SK-N-SH (cell line): ENCODE results near the gene PSEN2. TPM values are rescaled to one million over a fixed set of nuclear protein-coding genes. Genes with fewer than 3 reads are reported as not detected.

ENCODE experiments used
- CTCF ChIA-PET: fragments of 300-600, 350-600 bp; formaldehyde crosslinking; extraction: SDS; loops from one replicate; lab custom pipeline; 2021; lab: Yijun Ruan, JAX
- POLR2A ChIA-PET: fragments of 350-600 bp; sonication (Branson Sonifier 250); formaldehyde crosslinking; extraction: SDS; loops from one replicate; lab custom pipeline; 2020; ENCODE audit warnings: antibody characterized with exemption, inconsistent platforms; lab: Yijun Ruan, JAX
- DNase-seq: peaks from one replicate; pipeline ENCODE4 v3.0.0; 2012
- H2AFZ ChIP-seq: fragments of 200-600 bp; sonication (generic); 2 replicates; pipeline ENCODE4 v1.8.1; 2016; ENCODE audit warnings: antibody characterized with exemption, mild to moderate bottlenecking, low read depth
- H3F3A ChIP-seq: fragments of 200-600 bp; sonication (generic); replicated peaks from 2 replicates; pipeline ENCODE3; 2016; ENCODE audit warnings: antibody characterized with exemption, mild to moderate bottlenecking; ENCODE audit not compliant: insufficient read depth
- H3K27ac ChIP-seq, 2 experiments: fragments of 200-500 bp in 1 of 2; fragments of 200-600 bp in 1 of 2; sonication (Bioruptor generic) in 1 of 2; sonication (generic), shearing (Covaris generic) in 1 of 2; 2 replicates each; pipeline versions ENCODE4 v1.5.1 to v1.6.1; 2014 to 2016; ENCODE audit warnings: low read depth in 2 of 2, inconsistent platforms in 1 of 2, low read length in 1 of 2, mild to moderate bottlenecking in 1 of 2, mixed read lengths in 1 of 2
- H3K27me3 ChIP-seq: fragments of 200-600 bp; sonication (generic), shearing (Covaris generic); 2 replicates; pipeline ENCODE4 v1.6.1; 2016; ENCODE audit warnings: mixed run types; ENCODE audit not compliant: insufficient read depth
- H3K36me3 ChIP-seq, 2 experiments: fragments of 200-500 bp in 1 of 2; fragments of 200-600 bp in 1 of 2; sonication (Bioruptor generic) in 1 of 2; sonication (generic) in 1 of 2; replicated peaks in 1 of 2; 2 replicates each; pipeline versions ENCODE3 to v1.5.1; 2014 to 2016; ENCODE audit warnings: low read length in 1 of 2, mild to moderate bottlenecking in 1 of 2; ENCODE audit not compliant: insufficient read depth in 2 of 2, control insufficient read depth in 1 of 2
- H3K4me1 ChIP-seq, 2 experiments: fragments of 200-500 bp in 1 of 2; fragments of 200-600 bp in 1 of 2; sonication (Bioruptor generic) in 1 of 2; sonication (generic), shearing (Covaris generic) in 1 of 2; 2 replicates each; pipeline versions ENCODE4 v1.5.1 to v1.6.1; 2014 to 2016; ENCODE audit warnings: low read depth in 1 of 2, low read length in 1 of 2, mixed run types in 1 of 2; ENCODE audit not compliant: insufficient read depth in 2 of 2, control insufficient read depth in 1 of 2
- H3K4me2 ChIP-seq: fragments of 200-600 bp; sonication (generic), shearing (Covaris generic); 2 replicates; pipeline ENCODE4 v1.6.1; 2017; ENCODE audit warnings: mixed run types
- H3K4me3 ChIP-seq, 2 experiments: fragments of 200-500 bp in 1 of 2; fragments of 200-600 bp in 1 of 2; sonication (Bioruptor generic) in 1 of 2; sonication (generic), shearing (Covaris generic) in 1 of 2; 2 replicates each; pipeline versions ENCODE4 v1.5.1 to v1.8.1; 2014 to 2016; ENCODE audit warnings: low read depth in 2 of 2, inconsistent platforms in 1 of 2, low read length in 1 of 2, mild to moderate bottlenecking in 1 of 2, mixed read lengths in 1 of 2, moderate library complexity in 1 of 2
- H3K79me2 ChIP-seq: fragments of 200-600 bp; sonication (generic); 2 replicates; pipeline ENCODE4 v1.8.1; 2017; ENCODE audit warnings: mild to moderate bottlenecking; ENCODE audit not compliant: insufficient read depth
- H3K9ac ChIP-seq: fragments of 200-600 bp; sonication (generic); 2 replicates; pipeline ENCODE4 v1.6.1; 2017; ENCODE audit warnings: mixed run types
- H3K9me2 ChIP-seq: fragments of 200-600 bp; sonication (generic); 2 replicates; pipeline ENCODE4 v1.6.1; 2017; ENCODE audit warnings: mixed run types
- H3K9me3 ChIP-seq: fragments of 200-600 bp; sonication (generic); 2 replicates; pipeline ENCODE4 v1.6.1; 2017; ENCODE audit warnings: mixed run types, mild to moderate bottlenecking, moderate library complexity
- H4K20me1 ChIP-seq: fragments of 200-600 bp; sonication (generic); 2 replicates; pipeline ENCODE4 v1.6.1; 2017; ENCODE audit warnings: mild to moderate bottlenecking, mixed run types; ENCODE audit not compliant: insufficient read depth
- EP300 ChIP-seq, 2 experiments: IDR thresholded peaks; 2 replicates each; pipeline versions ENCODE4 v1.4.0 to v1.6.1; 2012; ENCODE audit warnings: borderline replicate concordance in 1 of 2, low read depth in 1 of 2, low read length in 1 of 2
- EZH2phosphoT487 ChIP-seq: fragments of 200-600 bp; sonication (generic); IDR thresholded peaks from 2 replicates; pipeline ENCODE4 v1.6.1; 2017; ENCODE audit warnings: low read depth, mixed run types, mild to moderate bottlenecking, antibody characterized with exemption, moderate library complexity, borderline replicate concordance
- FOXJ3 ChIP-seq: sonication (generic); formaldehyde crosslinking; IDR thresholded peaks from 2 replicates; pipeline ENCODE4 v1.5.1; 2020; ENCODE audit warnings: mild to moderate bottlenecking, missing genetic modification reagents
- GATA2 ChIP-seq: sonication (generic); formaldehyde crosslinking; IDR thresholded peaks from 2 replicates; pipeline ENCODE4 v1.5.0; 2020; ENCODE audit warnings: mild to moderate bottlenecking, missing genetic modification reagents
- JUND ChIP-seq: IDR thresholded peaks from 2 replicates; pipeline ENCODE4 v1.4.0; 2012
- MEF2A ChIP-seq: IDR thresholded peaks from 2 replicates; pipeline ENCODE4 v1.4.0; 2012; ENCODE audit warnings: low read depth, borderline replicate concordance
- NFIC ChIP-seq: IDR thresholded peaks from 2 replicates; pipeline ENCODE4 v1.4.0; 2012; ENCODE audit warnings: borderline replicate concordance
- POLR2AphosphoS5 ChIP-seq: IDR thresholded peaks from 2 replicates; pipeline ENCODE4 v1.6.1; 2012; ENCODE audit warnings: low read depth, low read length
- RCOR1 ChIP-seq: fragments of 150-350 bp; IDR thresholded peaks from 2 replicates; pipeline ENCODE4 v1.6.1; 2017; ENCODE audit warnings: antibody characterized with exemption, low read length
- RXRA ChIP-seq: IDR thresholded peaks from 2 replicates; pipeline ENCODE4 v1.4.0; 2012; ENCODE audit warnings: low read depth, mild to moderate bottlenecking, borderline replicate concordance
- SIN3A ChIP-seq: IDR thresholded peaks from 2 replicates; pipeline ENCODE4 v1.6.1; 2012; ENCODE audit warnings: low read depth, mild to moderate bottlenecking, low read length, moderate library complexity, borderline replicate concordance
- SMC3 ChIP-seq: IDR thresholded peaks from 2 replicates; pipeline ENCODE4 v1.6.1; 2012; ENCODE audit warnings: low read depth, low read length, improper control_type of control experiment
- TEAD4 ChIP-seq: IDR thresholded peaks from 2 replicates; pipeline ENCODE4 v1.4.0; 2012; ENCODE audit warnings: mild to moderate bottlenecking, borderline replicate concordance; ENCODE audit not compliant: insufficient read depth
- YY1 ChIP-seq: IDR thresholded peaks from 2 replicates; pipeline ENCODE4 v1.4.0; 2012; ENCODE audit warnings: low read depth, mild to moderate bottlenecking
- WGBS: methylation state at CpG from one replicate; pipeline ENCODE4 v1.1.6; 2017; ENCODE audit warnings: low lambda C conversion rate; 5-methylcytosine and 5-hydroxymethylcytosine counted together
- polyA plus RNA-seq, 3 experiments: library from polyadenylated mRNA; depleted of rRNA; stranded (reverse); fragments of >200 nt; gene quantifications; 2 replicates each; pipeline ENCODE4 v1.2.3, GENCODE V29; 2012
- TF ChIP-seq, protein P1 (sequence below): IDR thresholded peaks from 2 replicates; pipeline ENCODE4 v1.4.0; 2012; ENCODE audit warnings: low read depth, borderline replicate concordance
- TF ChIP-seq, protein P2 (sequence below): IDR thresholded peaks from 2 replicates; pipeline ENCODE4 v1.4.0; 2012; ENCODE audit warnings: low read depth, borderline replicate concordance
- TF ChIP-seq, protein P3 (sequence below): IDR thresholded peaks from 2 replicates; pipeline ENCODE4 v1.6.1; 2012; ENCODE audit warnings: mild to moderate bottlenecking, low read depth, low read length, moderate library complexity

The PSEN2 gene
- polyA plus RNA-seq, 1 of the 3 experiments (the other 2 are of a cell fraction) = 20.2 TPM

GRCh38 chr1:226938903-226939437 is 68.6 kb downstream of the PSEN2 start:
- Histone ChIP-seq H3K9ac (peak overlapping the region; percentile 80), H3K4me1 (peaks cover 4 to 15% of the 10 kb centered on the region in 2 experiments; a peak in 2 of 4 replicates), H3K9me3 (peaks cover 9% of the 10 kb centered on the region), H3F3A (peaks cover 6% of the 10 kb centered on the region), H3K27ac (peak overlapping the region; percentile 90 to 99), H3K36me3 (no peaks in the 10 kb centered on the region), H3K27me3 (no peaks in the 10 kb centered on the region), H2AFZ (peak overlapping the region; percentile 86), H3K79me2 (no peaks in the 10 kb centered on the region), H3K4me2 (peak overlapping the region; percentile 93), H4K20me1 (no peaks in the 10 kb centered on the region), H3K9me2 (no peaks in the 10 kb centered on the region), H3K4me3 (peak overlapping the region; percentile 70 to 76)
- no peak for DNase-seq
- POLR2A ChIA-PET = interaction anchor here (0.6 to 1.0 kb wide), 3 partner anchors 380 to 728 kb away, joined by 3 to 4 read pairs (median 3); no protein-coding TSS in a partner anchor
- CTCF ChIA-PET = interaction anchor here (1.0 kb wide), 1 partner anchor 604 kb away, joined by 3 read pairs; no protein-coding TSS in a partner anchor
- 17% methylated on average over 10 of the region's 12 CpGs for WGBS
- TF ChIP-seq RCOR1 = no peak
- TF ChIP-seq, protein P1, sequence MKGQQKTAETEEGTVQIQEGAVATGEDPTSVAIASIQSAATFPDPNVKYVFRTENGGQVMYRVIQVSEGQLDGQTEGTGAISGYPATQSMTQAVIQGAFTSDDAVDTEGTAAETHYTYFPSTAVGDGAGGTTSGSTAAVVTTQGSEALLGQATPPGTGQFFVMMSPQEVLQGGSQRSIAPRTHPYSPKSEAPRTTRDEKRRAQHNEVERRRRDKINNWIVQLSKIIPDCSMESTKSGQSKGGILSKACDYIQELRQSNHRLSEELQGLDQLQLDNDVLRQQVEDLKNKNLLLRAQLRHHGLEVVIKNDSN = no peak
- TF ChIP-seq RXRA = no peak
- TF ChIP-seq, protein P2, sequence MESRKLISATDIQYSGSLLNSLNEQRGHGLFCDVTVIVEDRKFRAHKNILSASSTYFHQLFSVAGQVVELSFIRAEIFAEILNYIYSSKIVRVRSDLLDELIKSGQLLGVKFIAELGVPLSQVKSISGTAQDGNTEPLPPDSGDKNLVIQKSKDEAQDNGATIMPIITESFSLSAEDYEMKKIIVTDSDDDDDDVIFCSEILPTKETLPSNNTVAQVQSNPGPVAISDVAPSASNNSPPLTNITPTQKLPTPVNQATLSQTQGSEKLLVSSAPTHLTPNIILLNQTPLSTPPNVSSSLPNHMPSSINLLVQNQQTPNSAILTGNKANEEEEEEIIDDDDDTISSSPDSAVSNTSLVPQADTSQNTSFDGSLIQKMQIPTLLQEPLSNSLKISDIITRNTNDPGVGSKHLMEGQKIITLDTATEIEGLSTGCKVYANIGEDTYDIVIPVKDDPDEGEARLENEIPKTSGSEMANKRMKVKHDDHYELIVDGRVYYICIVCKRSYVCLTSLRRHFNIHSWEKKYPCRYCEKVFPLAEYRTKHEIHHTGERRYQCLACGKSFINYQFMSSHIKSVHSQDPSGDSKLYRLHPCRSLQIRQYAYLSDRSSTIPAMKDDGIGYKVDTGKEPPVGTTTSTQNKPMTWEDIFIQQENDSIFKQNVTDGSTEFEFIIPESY = no peak
- TF ChIP-seq GATA2 (CRISPR knock-in tag) = no peak
- TF ChIP-seq, protein P3, sequence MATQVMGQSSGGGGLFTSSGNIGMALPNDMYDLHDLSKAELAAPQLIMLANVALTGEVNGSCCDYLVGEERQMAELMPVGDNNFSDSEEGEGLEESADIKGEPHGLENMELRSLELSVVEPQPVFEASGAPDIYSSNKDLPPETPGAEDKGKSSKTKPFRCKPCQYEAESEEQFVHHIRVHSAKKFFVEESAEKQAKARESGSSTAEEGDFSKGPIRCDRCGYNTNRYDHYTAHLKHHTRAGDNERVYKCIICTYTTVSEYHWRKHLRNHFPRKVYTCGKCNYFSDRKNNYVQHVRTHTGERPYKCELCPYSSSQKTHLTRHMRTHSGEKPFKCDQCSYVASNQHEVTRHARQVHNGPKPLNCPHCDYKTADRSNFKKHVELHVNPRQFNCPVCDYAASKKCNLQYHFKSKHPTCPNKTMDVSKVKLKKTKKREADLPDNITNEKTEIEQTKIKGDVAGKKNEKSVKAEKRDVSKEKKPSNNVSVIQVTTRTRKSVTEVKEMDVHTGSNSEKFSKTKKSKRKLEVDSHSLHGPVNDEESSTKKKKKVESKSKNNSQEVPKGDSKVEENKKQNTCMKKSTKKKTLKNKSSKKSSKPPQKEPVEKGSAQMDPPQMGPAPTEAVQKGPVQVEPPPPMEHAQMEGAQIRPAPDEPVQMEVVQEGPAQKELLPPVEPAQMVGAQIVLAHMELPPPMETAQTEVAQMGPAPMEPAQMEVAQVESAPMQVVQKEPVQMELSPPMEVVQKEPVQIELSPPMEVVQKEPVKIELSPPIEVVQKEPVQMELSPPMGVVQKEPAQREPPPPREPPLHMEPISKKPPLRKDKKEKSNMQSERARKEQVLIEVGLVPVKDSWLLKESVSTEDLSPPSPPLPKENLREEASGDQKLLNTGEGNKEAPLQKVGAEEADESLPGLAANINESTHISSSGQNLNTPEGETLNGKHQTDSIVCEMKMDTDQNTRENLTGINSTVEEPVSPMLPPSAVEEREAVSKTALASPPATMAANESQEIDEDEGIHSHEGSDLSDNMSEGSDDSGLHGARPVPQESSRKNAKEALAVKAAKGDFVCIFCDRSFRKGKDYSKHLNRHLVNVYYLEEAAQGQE = no peak
- no peak for TF ChIP-seq EP300 (IDR thresholded peaks at IDR 0.05; ENCODE audit: borderline replicate concordance in 1 of 2, low read depth in 1 of 2, low read length in 1 of 2)
- no peak for TF ChIP-seq POLR2AphosphoS5
- TF ChIP-seq YY1 = no peak
- TF ChIP-seq EZH2phosphoT487 = no peak
- TF ChIP-seq MEF2A = no peak
- no peak for TF ChIP-seq SIN3A
- TF ChIP-seq FOXJ3 (CRISPR knock-in tag) = no peak
- no peak for TF ChIP-seq JUND
- no peak for TF ChIP-seq TEAD4
- TF ChIP-seq SMC3 = no peak
- TF ChIP-seq NFIC = no peak
